IMR-90 (cell line): ENCODE results near the gene KRT77.

Experiments used
- CHD1 ChIP-seq: IDR thresholded peaks from 2 replicates; pipeline ENCODE4 v1.6.1; 2012; ENCODE audit warnings: low read depth, low read length, improper control_type of control experiment
- CTCF ChIP-seq: conservative IDR thresholded peaks from 2 replicates; pipeline ENCODE4 v1.5.1; 2012; ENCODE audit warnings: mild to moderate bottlenecking, low read depth, low read length, improper control_type of control experiment
- ELK1 ChIP-seq: fragments of 150-350 bp; IDR thresholded peaks from 2 replicates; pipeline ENCODE4 v1.6.1; 2016; ENCODE audit warnings: low read depth, mild to moderate bottlenecking, low read length, moderate library complexity, borderline replicate concordance
- MXI1 ChIP-seq: IDR thresholded peaks from 2 replicates; pipeline ENCODE4 v1.6.1; 2012; ENCODE audit warnings: low read depth, mild to moderate bottlenecking, low read length, moderate library complexity, borderline replicate concordance
- POLR2A ChIP-seq: IDR thresholded peaks from 2 replicates; pipeline ENCODE4 v1.6.1; 2012; ENCODE audit warnings: mild to moderate bottlenecking, low read depth, low read length
- USF2 ChIP-seq: fragments of 150-350 bp; IDR thresholded peaks from 2 replicates; pipeline ENCODE4 v1.6.1; 2017; ENCODE audit warnings: mild to moderate bottlenecking, antibody characterized with exemption, low read length, low read depth

- TF ChIP-seq POLR2A: no peak
- TF ChIP-seq MXI1: no peak
- no peak for TF ChIP-seq CTCF
- TF ChIP-seq ELK1: no peak
- no peak for TF ChIP-seq USF2
- no peak for TF ChIP-seq CHD1
Measured at GRCh38 chr12:52670961-52671360, 32.4 kb downstream of the KRT77 start.
